ENCODE results near the gene IFFO2. TPM values are rescaled to one million over a fixed set of nuclear protein-coding genes. Genes with fewer than 3 reads are reported as not detected.

Gene IFFO2
- total RNA-seq, 1 experiment from 2014 or later = 15.6 TPM

DNA sequence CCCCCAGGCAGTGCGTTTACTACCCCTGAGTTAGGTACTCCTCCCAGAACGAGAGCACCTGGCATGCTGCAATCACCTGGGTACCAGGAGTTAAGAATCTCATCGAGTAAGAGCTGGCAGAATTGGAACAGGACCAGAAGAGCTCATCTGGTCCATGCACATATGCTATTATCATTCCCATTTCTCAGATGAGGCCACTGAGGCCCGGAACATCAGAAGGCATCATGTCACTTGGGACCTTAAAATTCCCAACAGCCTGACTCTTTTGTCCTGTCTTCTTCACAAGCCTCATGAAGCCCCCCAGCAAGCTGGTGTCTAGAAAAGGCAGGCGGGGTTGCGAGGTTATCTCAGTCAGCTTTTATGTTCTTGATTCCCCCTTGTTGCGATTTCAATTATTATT is 13.9 kb upstream of the IFFO2 start:
- no peak overlapping the region for H3K4me2 ChIP-seq (ENCODE audit: low read length)
- no peak for ATAC-seq
- intact Hi-C loops (cut with micrococcal nuclease) = no loop called here
- no peak overlapping the region for H3K27ac ChIP-seq (ENCODE audit: low read depth, low read length)
- H4K20me1 ChIP-seq (ENCODE audit: insufficient read depth) = no peaks in the 10 kb centered on the region
- H3K36me3 ChIP-seq (ENCODE audit: control insufficient read depth in 1 of 2, insufficient read depth in 2 of 2, low read length in 2 of 2) = no peaks in the 10 kb centered on the region
- no peak for DNase-seq (ENCODE audit: low read depth, low spot score)
- H3K79me2 ChIP-seq (ENCODE audit: insufficient read depth, low read length) = no peaks in the 10 kb centered on the region
- ChIA-PET POLR2A (no interaction called here), CTCF (no interaction called here), RAD21 (ENCODE audit: low non-redundant PET in 1 of 2, low total read pairs in 2 of 2, uncharacterized antibody in 2 of 2, unreplicated experiment in 2 of 2) (no interaction called here)
- H3K9me3 ChIP-seq (ENCODE audit: control insufficient read depth in 1 of 2, insufficient read depth in 1 of 2, low read depth in 1 of 2, low read length in 2 of 2) = no peaks in the 10 kb centered on the region
- no peak overlapping the region for H3K4me3 ChIP-seq (replicated peaks in 1 of 2; ENCODE audit: low read depth in 1 of 2, low read length in 2 of 2)
- no peak overlapping the region for H3K9ac ChIP-seq (ENCODE audit: low read length)
- no TSS peak for BruUV-seq (replicated peaks)
- H3K27me3 ChIP-seq (ENCODE audit: insufficient read depth, low read length) = no peaks in the 10 kb centered on the region
- no peak for TF ChIP-seq ZNF274 (IDR thresholded peaks at IDR 0.05; ENCODE audit: low read depth, low read length)
- TF ChIP-seq RAD21 (IDR thresholded peaks at IDR 0.05; ENCODE audit: low read depth) = no peak
- no peak for TF ChIP-seq ZFX (IDR thresholded peaks at IDR 0.05)
- TF ChIP-seq REST (IDR thresholded peaks at IDR 0.05; ENCODE audit: low read depth) = no peak
- TF ChIP-seq YY1 (IDR thresholded peaks at IDR 0.05; ENCODE audit: extremely low read depth, insufficient replicate concordance, low read depth, low read length) = no peak
- TF ChIP-seq ATF3 (IDR thresholded peaks at IDR 0.05) = no peak
- TF ChIP-seq EGR1 (IDR thresholded peaks at IDR 0.05; ENCODE audit: low read depth) = no peak
- no peak for TF ChIP-seq CTCF (IDR thresholded peaks at IDR 0.05 in 2 of 3, conservative IDR thresholded peaks at IDR 0.05 in 1 of 3; ENCODE audit: borderline replicate concordance in 1 of 3, insufficient read depth in 1 of 3, low read depth in 2 of 3, low read length in 2 of 3)
- no peak for TF ChIP-seq SIN3A (IDR thresholded peaks at IDR 0.05; ENCODE audit: low read depth)
- no peak for TF ChIP-seq ELF1 (IDR thresholded peaks at IDR 0.05; ENCODE audit: borderline replicate concordance, low read depth)
- no peak overlapping the region for H2AFZ ChIP-seq (ENCODE audit: low read depth, low read length, poor library complexity, severe bottlenecking)
- H3K9me2 ChIP-seq (ENCODE audit: insufficient read depth) = no peaks in the 10 kb centered on the region
- H3K4me1 ChIP-seq (ENCODE audit: control insufficient read depth in 1 of 2, insufficient read depth in 2 of 2, low read length in 2 of 2) = peaks cover 15 to 31% of the 10 kb centered on the region in 2 experiments
